Measurements from ENCODE around the gene IGLL1.

GRCh38 chr22:23530766-23531282, 49.3 kb downstream of the IGLL1 start:
- no peak for TF ChIP-seq CTCF (IDR thresholded peaks at IDR 0.05; ENCODE audit: low read depth, low read length)
- TF ChIP-seq POLR2A (IDR thresholded peaks at IDR 0.05; ENCODE audit: extremely low read depth, insufficient read length): no peak
- no peak for TF ChIP-seq MYC (IDR thresholded peaks at IDR 0.05; ENCODE audit: low read depth, low read length)
- TF ChIP-seq MAX (IDR thresholded peaks at IDR 0.05; ENCODE audit: low read depth, low read length): no peak
